ENCODE measurements around the gene PLA2G4D. TPM values are rescaled to one million over a fixed set of nuclear protein-coding genes. Genes with fewer than 3 reads are reported as not detected.

PLA2G4D gene
- total RNA-seq, 2 experiments from 2014 or later, result not detected

GRCh38 chr15:42130246-42130986 lies 36.1 kb upstream of the PLA2G4D start:
- ChIA-PET POLR2A (no interaction called here), CTCF (interaction anchor here (0.6 to 1.2 kb wide), 3 partner anchors 8 to 333 kb away, joined by 3 to 4 read pairs (median 3); no protein-coding TSS in a partner anchor)

GRCh38 chr15:42129364-42129763 lies 35.0 kb upstream of the PLA2G4D start:
- ChIA-PET CTCF (interaction anchor here (0.6 to 1.2 kb wide), 3 partner anchors 9 to 45 kb away, joined by 3 to 4 read pairs (median 3); no protein-coding TSS in a partner anchor), POLR2A (no interaction called here)

DNA sequence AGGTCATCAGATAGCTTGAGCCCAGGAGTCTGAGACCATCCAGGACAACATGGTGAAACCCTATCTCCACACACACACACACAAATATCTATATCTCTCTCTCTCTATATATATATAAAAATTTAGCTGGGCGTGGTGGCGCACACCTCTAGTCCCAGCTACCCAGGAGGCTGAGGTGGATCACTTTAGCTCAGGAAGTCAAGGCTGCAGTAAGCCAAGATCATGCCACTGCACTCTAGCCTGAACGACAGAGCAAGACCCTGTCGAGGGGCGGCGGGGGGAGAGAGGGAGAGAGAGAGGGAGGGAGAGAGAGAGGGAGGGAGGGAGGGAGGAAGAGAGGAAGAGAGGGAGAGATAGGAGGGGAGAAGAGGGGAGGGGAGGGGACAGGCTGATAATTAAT lies 34.1 kb upstream of the PLA2G4D start:
- ChIA-PET POLR2A (no interaction called here), CTCF (interaction anchor here (0.6 to 1.0 kb wide), 2 partner anchors 9 to 419 kb away, joined by 3 read pairs; no protein-coding TSS in a partner anchor)

- ChIA-PET POLR2A (no interaction called here), CTCF (no interaction called here)
Measured at GRCh38 chr15:42123546-42123945, 29.2 kb upstream of the PLA2G4D start.

DNA sequence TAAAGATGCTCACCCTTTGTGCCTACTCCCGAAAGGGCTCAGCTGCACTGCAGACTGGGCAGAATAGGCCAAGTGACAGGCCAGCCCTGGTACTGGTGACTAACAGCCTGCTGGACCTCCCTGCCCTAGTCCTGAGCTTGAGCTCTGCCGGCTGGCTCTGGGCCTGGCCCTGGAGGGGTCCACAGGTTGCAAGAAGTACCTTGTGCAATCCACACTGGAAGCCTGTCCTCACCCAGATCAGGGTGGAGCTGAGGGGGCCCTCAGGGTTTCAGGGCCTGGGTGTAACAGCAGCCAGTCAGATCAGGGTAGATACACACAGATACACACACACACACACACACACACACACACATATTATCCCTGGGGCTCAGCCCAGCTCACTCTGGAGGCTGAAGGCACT lies 27.3 kb upstream of the PLA2G4D start:
- POLR2A ChIA-PET, result no interaction called here
- CTCF ChIA-PET, result interaction anchor here (0.7 to 1.6 kb wide), 3 partner anchors 16 to 132 kb away, joined by 3 read pairs; no protein-coding TSS in a partner anchor

DNA sequence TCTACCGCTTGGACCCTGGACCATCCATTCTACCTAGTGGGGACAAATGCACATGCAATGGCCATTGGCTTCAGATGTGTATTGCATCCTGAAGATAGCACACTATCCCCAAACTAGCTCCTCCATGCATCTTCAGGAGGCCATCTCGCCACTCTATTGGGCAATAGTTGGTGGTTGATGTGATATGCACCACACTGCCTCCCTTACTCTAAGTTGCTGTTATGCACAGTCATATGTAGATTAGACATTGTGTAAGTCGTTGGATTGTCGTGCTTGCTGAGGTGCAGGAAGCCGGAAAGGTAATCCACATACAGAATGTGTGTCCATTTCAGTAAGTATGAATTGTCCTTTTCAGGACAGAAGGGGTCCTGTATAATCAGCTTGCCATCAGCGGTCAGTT lies 26.7 kb upstream of the PLA2G4D start:
- POLR2A ChIA-PET, result no interaction called here
- CTCF ChIA-PET, result interaction anchor here (1.0 to 1.6 kb wide), 2 partner anchors 16 to 43 kb away, joined by 3 read pairs; no protein-coding TSS in a partner anchor

DNA sequence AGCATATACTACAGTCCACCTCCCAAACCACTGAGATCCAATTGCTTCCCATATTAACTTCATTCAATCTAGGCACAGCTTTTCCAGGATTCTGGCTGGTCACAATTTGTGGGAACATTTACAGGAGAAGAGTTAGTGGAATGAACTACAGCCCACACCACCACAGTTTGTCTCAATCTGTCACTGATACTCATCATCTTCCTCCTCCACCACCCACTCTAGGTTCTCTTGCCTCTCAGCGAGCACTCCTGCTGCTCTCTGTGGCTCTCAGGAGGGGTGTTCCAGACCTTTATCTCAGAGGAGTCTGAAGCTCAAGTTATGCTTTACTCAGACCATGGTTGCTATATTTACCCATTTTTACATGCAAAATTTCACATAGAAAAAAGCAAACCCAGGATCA lies 25.9 kb upstream of the PLA2G4D start:
- CTCF ChIA-PET, result interaction anchor here (1.6 kb wide), 1 partner anchor 17 kb away, joined by 3 read pairs; no protein-coding TSS in a partner anchor
- POLR2A ChIA-PET, result no interaction called here

- ChIA-PET POLR2A (no interaction called here), CTCF (interaction anchor here (1.1 kb wide), 1 partner anchor 35 kb away, joined by 5 read pairs; no protein-coding TSS in a partner anchor)
Measured at GRCh38 chr15:42119446-42119760, 25.0 kb upstream of the PLA2G4D start.

DNA sequence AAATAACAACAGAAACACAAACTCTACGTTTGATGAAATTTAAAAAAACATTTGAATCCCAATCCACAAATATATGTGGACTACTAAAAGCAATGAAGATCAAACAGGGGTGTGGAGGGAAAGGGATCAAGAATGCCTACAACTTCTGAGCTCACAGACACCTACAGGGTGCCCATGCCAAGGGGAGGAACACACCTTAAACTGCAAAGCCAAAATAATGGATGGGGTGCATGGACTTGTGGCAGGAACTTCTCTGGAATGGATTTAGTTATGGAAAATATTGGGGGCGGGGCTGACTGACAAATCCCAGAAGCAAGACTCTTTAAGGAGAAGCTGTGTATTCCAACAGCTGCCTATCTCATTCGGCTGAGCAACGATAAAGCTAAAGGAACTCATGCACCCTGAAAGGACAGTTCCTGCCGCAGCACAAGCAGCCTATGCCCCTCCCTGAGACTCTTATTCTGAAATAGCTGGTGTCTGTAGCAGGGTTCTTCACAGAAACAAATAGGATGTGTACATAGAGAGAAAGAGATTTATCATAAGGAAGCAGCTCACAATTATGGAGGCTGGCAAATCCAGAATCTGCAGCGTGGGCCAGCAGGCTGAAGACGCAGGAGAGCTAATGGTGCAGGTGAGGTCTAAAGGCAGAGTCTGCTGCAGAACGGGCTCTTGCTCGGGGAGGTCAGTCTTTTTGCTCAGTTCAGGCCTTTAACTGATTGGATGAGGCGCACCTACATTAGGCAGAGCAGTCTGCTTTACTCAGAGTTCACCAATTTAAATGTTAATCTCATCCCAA lies 24.5 kb upstream of the PLA2G4D start:
- POLR2A ChIA-PET, result no interaction called here
- CTCF ChIA-PET, result interaction anchor here (1.1 kb wide), 1 partner anchor 35 kb away, joined by 5 read pairs; no protein-coding TSS in a partner anchor

DNA sequence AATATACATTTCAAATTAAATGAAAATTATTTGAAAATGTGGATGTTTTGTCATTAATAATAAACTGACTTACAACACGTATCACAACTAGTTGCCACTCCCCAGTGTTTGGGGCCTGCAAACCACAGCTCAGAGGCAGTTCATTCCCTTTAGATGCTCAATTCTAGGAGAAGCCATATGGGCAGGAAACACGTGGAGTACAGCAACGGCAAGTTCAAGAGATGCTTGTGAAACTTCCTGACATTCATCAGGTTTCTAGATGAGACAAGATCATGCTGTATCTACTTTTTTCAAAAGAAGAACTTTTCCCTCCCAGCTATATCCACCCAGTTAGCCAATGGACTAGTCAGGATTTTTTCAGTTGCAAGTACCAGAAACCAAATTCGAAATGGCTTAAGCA lies 17.6 kb upstream of the PLA2G4D start:
- ChIA-PET POLR2A (no interaction called here), CTCF (no interaction called here)

DNA sequence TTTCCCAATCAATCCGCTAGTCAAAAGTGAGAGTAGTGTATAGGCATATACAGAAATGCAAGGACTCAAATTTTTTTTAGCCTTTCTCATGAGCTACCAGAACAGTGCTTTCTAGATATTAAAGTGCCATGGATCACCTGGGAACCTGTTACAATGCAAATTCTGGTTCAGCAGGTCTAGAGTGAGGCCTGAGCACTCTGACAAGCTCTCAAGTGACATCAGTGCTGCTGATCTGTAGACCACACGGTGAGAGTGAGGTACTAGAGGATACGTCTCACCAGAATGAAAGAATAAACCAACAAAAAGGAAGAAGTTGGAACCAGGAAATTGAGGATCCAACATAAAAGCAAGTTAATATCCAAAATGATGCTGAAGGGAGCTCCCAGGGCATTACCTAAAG lies 16.0 kb upstream of the PLA2G4D start:
- CTCF ChIA-PET, result interaction anchor here (0.8 to 2.0 kb wide), 3 partner anchors 27 to 29 kb away, joined by 3 to 5 read pairs (median 3); no protein-coding TSS in a partner anchor
- POLR2A ChIA-PET, result no interaction called here

DNA sequence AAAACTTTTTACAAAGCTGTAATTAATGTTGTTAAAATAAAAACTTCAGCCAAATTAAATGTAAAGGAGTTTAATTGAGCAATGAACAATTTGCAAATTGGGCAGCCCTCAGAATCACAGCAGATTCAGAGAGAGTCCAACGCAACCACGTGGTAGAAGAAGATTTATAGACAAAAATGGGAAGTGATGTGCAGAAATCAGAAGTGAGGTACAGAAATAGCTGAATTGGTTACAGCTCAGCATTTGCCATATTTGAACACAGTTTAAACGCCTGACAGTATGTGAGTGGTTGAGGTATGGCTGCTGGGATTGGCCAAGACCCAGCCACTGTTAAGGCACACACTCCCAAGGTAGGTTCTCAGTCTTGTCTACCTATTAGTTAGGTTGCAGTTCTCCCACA lies 14.4 kb upstream of the PLA2G4D start:
- ChIA-PET POLR2A (no interaction called here), CTCF (no interaction called here)

- ChIA-PET CTCF (interaction anchor here (1.6 kb wide), 1 partner anchor 24 kb away, joined by 4 read pairs; no protein-coding TSS in a partner anchor), POLR2A (no interaction called here)
Measured at GRCh38 chr15:42108189-42108588, 13.8 kb upstream of the PLA2G4D start.

GRCh38 chr15:42107473-42107872 lies 13.1 kb upstream of the PLA2G4D start:
- ChIA-PET POLR2A (no interaction called here), CTCF (interaction anchor here (0.5 to 1.6 kb wide), 2 partner anchors 23 to 225 kb away, joined by 4 read pairs; no protein-coding TSS in a partner anchor)

- CTCF ChIA-PET, result no interaction called here
- POLR2A ChIA-PET, result no interaction called here
Measured at GRCh38 chr15:42106288-42106687, 11.9 kb upstream of the PLA2G4D start.

- ChIA-PET POLR2A (no interaction called here), CTCF (interaction anchor here (0.6 kb wide), 1 partner anchor 356 kb away, joined by 3 read pairs; no protein-coding TSS in a partner anchor)
Measured at GRCh38 chr15:42104095-42104891, 9.9 kb upstream of the PLA2G4D start.

DNA sequence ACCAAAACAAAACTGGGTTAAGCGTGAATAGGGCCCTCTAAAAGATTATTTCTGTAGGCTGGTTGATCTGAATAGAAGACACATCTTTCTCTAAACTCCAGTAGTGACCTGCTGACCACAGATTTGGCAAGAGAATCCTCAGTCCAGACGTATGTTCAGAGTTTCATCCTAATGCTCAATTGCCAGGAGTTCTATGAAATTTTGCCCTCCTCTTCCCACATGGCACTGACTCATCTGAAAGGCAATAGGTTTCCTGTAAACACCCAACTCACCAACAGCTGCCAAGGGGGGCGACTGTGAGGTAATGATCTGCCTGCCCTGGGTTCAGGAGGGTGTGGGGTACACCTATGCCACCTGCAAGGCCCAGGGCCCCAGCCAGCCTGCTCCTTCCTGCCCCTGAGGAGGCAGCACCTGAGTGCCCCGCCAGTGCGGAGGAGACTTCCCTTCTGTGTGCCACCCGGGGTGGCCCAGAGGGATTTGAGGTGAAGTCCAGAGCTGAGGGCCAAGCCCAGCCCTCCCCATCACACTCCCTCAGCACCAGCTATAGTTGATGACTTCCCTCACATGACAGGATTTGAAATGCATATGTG lies 8.4 kb upstream of the PLA2G4D start:
- POLR2A ChIA-PET, result no interaction called here
- CTCF ChIA-PET, result no interaction called here

DNA sequence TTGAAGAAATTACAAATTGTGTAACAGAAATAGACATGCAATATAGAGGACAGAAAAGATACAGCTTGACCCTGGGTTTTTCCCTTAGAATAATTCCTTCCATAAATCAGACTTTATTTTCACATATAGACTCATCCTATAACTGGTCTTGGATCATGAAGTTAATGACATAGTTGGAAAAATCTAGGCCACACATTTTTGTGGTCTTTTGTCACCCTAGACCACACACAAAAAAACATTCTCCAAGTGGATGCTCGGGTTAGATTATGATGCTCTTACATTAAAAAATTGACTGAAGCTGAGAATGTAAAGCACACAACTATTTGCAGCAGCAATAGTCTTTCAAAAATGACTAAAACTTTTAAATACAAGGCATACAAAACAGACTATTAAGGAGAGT lies 7.5 kb upstream of the PLA2G4D start:
- CTCF ChIA-PET, result interaction anchor here (0.6 kb wide), 1 partner anchor 473 kb away, joined by 4 read pairs; no protein-coding TSS in a partner anchor

GRCh38 chr15:42100021-42100800 lies 5.8 kb upstream of the PLA2G4D start:
- ChIA-PET POLR2A (no interaction called here), CTCF (no interaction called here)

More for the DNA sequence above, 7.5 kb upstream of the PLA2G4D start:
- POLR2A ChIA-PET, result no interaction called here

All from activated CD8-positive, alpha-beta memory T cell treated with anti-CD3 and anti-CD28 coated beads for 36 hours (primary cell).